NB4 (cell line): ENCODE measurements around the gene ADCY10.

Experiments used
- MYC ChIP-seq: IDR thresholded peaks from 2 replicates; pipeline ENCODE4 v1.6.1; 2011; ENCODE audit warnings: low read depth, low read length
- TF ChIP-seq, protein P1 (sequence below): IDR thresholded peaks from one replicate; pipeline ENCODE4 v1.5.1; 2012; ENCODE audit warnings: low read depth, low read length

DNA sequence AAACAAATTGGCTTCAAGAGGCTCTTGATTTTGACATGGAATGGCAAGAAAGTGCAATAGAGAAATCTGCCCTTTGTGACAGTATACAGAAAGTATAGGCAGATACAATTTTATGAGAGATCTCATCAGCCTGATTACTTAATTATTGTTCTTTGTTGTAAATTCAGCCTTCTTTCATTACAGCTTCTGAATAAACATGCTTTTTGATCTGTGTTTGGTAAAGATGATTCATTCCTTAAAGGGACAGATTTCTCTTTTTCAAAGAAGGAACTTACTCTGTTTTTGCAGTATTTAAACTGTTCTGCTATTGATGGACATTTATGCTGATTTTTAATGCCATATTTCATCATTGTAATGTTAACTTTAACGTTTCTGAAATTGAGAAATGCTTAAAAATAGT lies 36.6 kb upstream of the ADCY10 start:
- TF ChIP-seq, protein P1, sequence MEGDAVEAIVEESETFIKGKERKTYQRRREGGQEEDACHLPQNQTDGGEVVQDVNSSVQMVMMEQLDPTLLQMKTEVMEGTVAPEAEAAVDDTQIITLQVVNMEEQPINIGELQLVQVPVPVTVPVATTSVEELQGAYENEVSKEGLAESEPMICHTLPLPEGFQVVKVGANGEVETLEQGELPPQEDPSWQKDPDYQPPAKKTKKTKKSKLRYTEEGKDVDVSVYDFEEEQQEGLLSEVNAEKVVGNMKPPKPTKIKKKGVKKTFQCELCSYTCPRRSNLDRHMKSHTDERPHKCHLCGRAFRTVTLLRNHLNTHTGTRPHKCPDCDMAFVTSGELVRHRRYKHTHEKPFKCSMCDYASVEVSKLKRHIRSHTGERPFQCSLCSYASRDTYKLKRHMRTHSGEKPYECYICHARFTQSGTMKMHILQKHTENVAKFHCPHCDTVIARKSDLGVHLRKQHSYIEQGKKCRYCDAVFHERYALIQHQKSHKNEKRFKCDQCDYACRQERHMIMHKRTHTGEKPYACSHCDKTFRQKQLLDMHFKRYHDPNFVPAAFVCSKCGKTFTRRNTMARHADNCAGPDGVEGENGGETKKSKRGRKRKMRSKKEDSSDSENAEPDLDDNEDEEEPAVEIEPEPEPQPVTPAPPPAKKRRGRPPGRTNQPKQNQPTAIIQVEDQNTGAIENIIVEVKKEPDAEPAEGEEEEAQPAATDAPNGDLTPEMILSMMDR = no peak
- no peak for TF ChIP-seq MYC
